HepG2 (cell line): ENCODE data around the gene GAS6. TPM values are rescaled to one million over a fixed set of nuclear protein-coding genes. Genes with fewer than 3 reads are reported as not detected.

ENCODE experiments used
- ATAC-seq: fragments of 200-7000 bp; cut with Tn5 transposase; 3 replicates; pipeline ENCODE4 v1.9.1; 2020; ENCODE audit warnings: mild to moderate bottlenecking, moderate library complexity
- BruUV-seq: library from RNA; stranded (reverse); fragments of 400-500 nt; replicated peaks from 2 replicates; lab custom pipeline; 2021; lab: Mats Ljungman, UMichigan
- CTCF ChIA-PET: fragments of 300-600 bp; formaldehyde crosslinking; extraction: SDS; loops from one replicate; lab custom pipeline; 2021; ENCODE audit warnings: low total read pairs, inconsistent platforms, low intra/inter-chr PET ratio; lab: Yijun Ruan, JAX
- POLR2A ChIA-PET: fragments of 350-600 bp; sonication (Branson Sonifier 250); formaldehyde crosslinking; loops from one replicate; lab custom pipeline; 2020; ENCODE audit warnings: antibody characterized with exemption, inconsistent platforms; lab: Yijun Ruan, JAX
- DNase-seq: peaks from one replicate; pipeline ENCODE4 v3.0.0-alpha.2; 2015; ENCODE audit warnings: low spot score
- FAIRE-seq: peaks from 3 replicates; lab custom pipeline; 2011; peaks lifted over from hg19 to GRCh38; lab: Jason Lieb, UNC
- H2AFZ ChIP-seq: one replicate; pipeline ENCODE4 v1.6.1; 2011; ENCODE audit warnings: low read length, inconsistent platforms
- H3K27ac ChIP-seq: fragments of 300-600 bp; 3 replicates; pipeline ENCODE4 v1.8.0; 2011; ENCODE audit warnings: mixed run types, mild to moderate bottlenecking, mixed read lengths, low read length, inconsistent platforms; ENCODE audit not compliant: insufficient read depth; ENCODE audit errors: extremely low read length
- H3K27me3 ChIP-seq, 2 experiments: fragments of 200-600 bp in 1 of 2; 2 replicates in 1 of 2; 3 replicates in 1 of 2; pipeline versions ENCODE4 v1.6.0 to v1.8.0; 2011; ENCODE audit warnings: low read length in 2 of 2, mild to moderate bottlenecking in 2 of 2, moderate library complexity in 2 of 2, inconsistent platforms in 1 of 2; ENCODE audit not compliant: insufficient read depth in 2 of 2, control insufficient read depth in 1 of 2
- H3K36me3 ChIP-seq, 2 experiments: fragments of 200-600 bp in 1 of 2; replicated peaks in 1 of 2; 2 replicates in 1 of 2; 3 replicates in 1 of 2; pipeline versions ENCODE4 v1.5.1 to v1.8.0; 2011; ENCODE audit warnings: low read length in 2 of 2, inconsistent platforms in 1 of 2; ENCODE audit not compliant: insufficient read depth in 2 of 2, control insufficient read depth in 1 of 2
- H3K4me1 ChIP-seq: 2 replicates; pipeline ENCODE4 v1.5.1; 2012; ENCODE audit warnings: low read length, inconsistent platforms; ENCODE audit not compliant: insufficient read depth
- H3K4me2 ChIP-seq: 2 replicates; pipeline ENCODE4 v1.6.0; 2011; ENCODE audit warnings: low read depth, low read length, inconsistent platforms
- H3K4me3 ChIP-seq, 3 experiments: fragments of 200-600 bp in 1 of 3; sonication (generic), shearing (Covaris generic) in 1 of 3; replicated peaks in 1 of 3; 2 replicates each; pipeline ENCODE4 v1.5.1; 2011 to 2016; ENCODE audit warnings: low read length in 3 of 3, inconsistent platforms in 2 of 3, low read depth in 2 of 3, mild to moderate bottlenecking in 2 of 3, control low read depth in 1 of 3, mixed read lengths in 1 of 3; ENCODE audit not compliant: insufficient read depth in 1 of 3
- H3K79me2 ChIP-seq: one replicate; pipeline ENCODE4 v1.6.1; 2011; ENCODE audit warnings: low read length, inconsistent platforms; ENCODE audit not compliant: insufficient read depth
- H3K9ac ChIP-seq: 2 replicates; pipeline ENCODE4 v1.6.0; 2011; ENCODE audit warnings: mild to moderate bottlenecking, low read depth, low read length, inconsistent platforms; ENCODE audit not compliant: insufficient read depth
- H3K9me3 ChIP-seq: 2 replicates; pipeline ENCODE4 v1.5.1; 2012; ENCODE audit warnings: mild to moderate bottlenecking, low read length
- H4K20me1 ChIP-seq: 2 replicates; pipeline ENCODE4 v1.6.0; 2011; ENCODE audit warnings: inconsistent platforms, mild to moderate bottlenecking, low read length, moderate library complexity; ENCODE audit not compliant: insufficient read depth
- CENPT ChIP-seq: sonication (generic); formaldehyde crosslinking; IDR thresholded peaks from 2 replicates; pipeline ENCODE4 v1.8.0; 2022; ENCODE audit warnings: low read depth, mild to moderate bottlenecking, moderate library complexity, missing genetic modification reagents
- E2F1 ChIP-seq: sonication (generic); formaldehyde crosslinking; IDR thresholded peaks from 2 replicates; pipeline ENCODE4 v1.5.0; 2020; ENCODE audit warnings: missing genetic modification reagents
- HOXA5 ChIP-seq: sonication (generic); formaldehyde crosslinking; IDR thresholded peaks from 2 replicates; pipeline ENCODE4 v1.4.0; 2020; ENCODE audit warnings: missing genetic modification reagents
- SCMH1 ChIP-seq: sonication (generic); formaldehyde crosslinking; IDR thresholded peaks from 2 replicates; pipeline ENCODE4 v1.9.0; 2021; ENCODE audit warnings: missing genetic modification reagents, mild to moderate bottlenecking, borderline replicate concordance
- SNAPC2 ChIP-seq: sonication (generic); formaldehyde crosslinking; IDR thresholded peaks from 2 replicates; pipeline ENCODE4 v1.8.1; 2022; ENCODE audit warnings: mild to moderate bottlenecking, missing genetic modification reagents
- THAP8 ChIP-seq: sonication (generic); formaldehyde crosslinking; IDR thresholded peaks from 2 replicates; pipeline ENCODE4 v1.5.1; 2020; ENCODE audit warnings: missing genetic modification reagents, mild to moderate bottlenecking, borderline replicate concordance
- ZNF160 ChIP-seq: sonication (generic); formaldehyde crosslinking; IDR thresholded peaks from 2 replicates; pipeline ENCODE4 v1.8.0; 2022; ENCODE audit warnings: mild to moderate bottlenecking, inconsistent platforms, missing genetic modification reagents
- ZNF556 ChIP-seq: sonication (generic); formaldehyde crosslinking; IDR thresholded peaks from 2 replicates; pipeline ENCODE4 v1.4.0; 2020; ENCODE audit warnings: mild to moderate bottlenecking, missing genetic modification reagents, borderline replicate concordance
- ZNF563 ChIP-seq: sonication (generic); formaldehyde crosslinking; IDR thresholded peaks from 2 replicates; pipeline ENCODE4 v1.8.0; 2022; ENCODE audit warnings: mild to moderate bottlenecking, moderate library complexity, missing genetic modification reagents
- ZNF691 ChIP-seq: sonication (generic); formaldehyde crosslinking; IDR thresholded peaks from 2 replicates; pipeline ENCODE4 v1.4.0; 2020; ENCODE audit warnings: missing genetic modification reagents, low read depth, mild to moderate bottlenecking, borderline replicate concordance
- WGBS: methylation state at CpG from one replicate; pipeline ENCODE4 v1.1.6; 2017; ENCODE audit warnings: low lambda C conversion rate; 5-methylcytosine and 5-hydroxymethylcytosine counted together
- in situ Hi-C: cut with HindIII; loops from 2 replicates; pipeline ENCODE4 v1.10.0; 2017; ENCODE audit warnings: low pct_unique_long_range_greater_than_20kb; ENCODE audit not compliant: extremely low pct_ligation_motif_present
- intact Hi-C: fragments of 100-400 bp; cut with micrococcal nuclease; formaldehyde crosslinking; loops from one replicate; pipeline ENCODE4 v1.10.0; 2022; ENCODE audit not compliant: unreplicated experiment
- polyA plus RNA-seq, 8 experiments: library from polyadenylated mRNA; depleted of rRNA in 3 of 8; stranded (reverse) in 7 of 8; unstranded in 1 of 8; fragments of >200 nt; fragmentation: Illumina TruSeq in 4 of 8; extraction: Trizol in 4 of 8; gene quantifications; 2 replicates each; pipeline versions ENCODE4 v1.2.1 to v1.2.3, GENCODE V29; 2011 to 2016; ENCODE audit warnings: low read depth in 4 of 8, missing spikeins in 1 of 8, mixed read lengths in 1 of 8; ENCODE audit not compliant: insufficient read depth in 1 of 8
- total RNA-seq, 5 experiments: library from RNA; depleted of rRNA; stranded (reverse); fragments of >200 nt; fragmentation: Illumina TruSeq; extraction: Trizol; gene quantifications; 2 replicates each; pipeline ENCODE4 v1.2.3, GENCODE V29; 2016; ENCODE audit warnings: low read depth in 1 of 5
- TF ChIP-seq, protein P1 (sequence below): IDR thresholded peaks from 2 replicates; pipeline ENCODE4 v1.6.1; 2018; ENCODE audit warnings: missing genetic modification reagents, mild to moderate bottlenecking, missing compliant biosample characterization

Gene GAS6
- total and polyA plus RNA-seq, 2 of the 13 experiments (the other 11 are each of a cell fraction or from before 2014, with no cell fraction given) = 0.09 to 0.24 TPM

DNA sequence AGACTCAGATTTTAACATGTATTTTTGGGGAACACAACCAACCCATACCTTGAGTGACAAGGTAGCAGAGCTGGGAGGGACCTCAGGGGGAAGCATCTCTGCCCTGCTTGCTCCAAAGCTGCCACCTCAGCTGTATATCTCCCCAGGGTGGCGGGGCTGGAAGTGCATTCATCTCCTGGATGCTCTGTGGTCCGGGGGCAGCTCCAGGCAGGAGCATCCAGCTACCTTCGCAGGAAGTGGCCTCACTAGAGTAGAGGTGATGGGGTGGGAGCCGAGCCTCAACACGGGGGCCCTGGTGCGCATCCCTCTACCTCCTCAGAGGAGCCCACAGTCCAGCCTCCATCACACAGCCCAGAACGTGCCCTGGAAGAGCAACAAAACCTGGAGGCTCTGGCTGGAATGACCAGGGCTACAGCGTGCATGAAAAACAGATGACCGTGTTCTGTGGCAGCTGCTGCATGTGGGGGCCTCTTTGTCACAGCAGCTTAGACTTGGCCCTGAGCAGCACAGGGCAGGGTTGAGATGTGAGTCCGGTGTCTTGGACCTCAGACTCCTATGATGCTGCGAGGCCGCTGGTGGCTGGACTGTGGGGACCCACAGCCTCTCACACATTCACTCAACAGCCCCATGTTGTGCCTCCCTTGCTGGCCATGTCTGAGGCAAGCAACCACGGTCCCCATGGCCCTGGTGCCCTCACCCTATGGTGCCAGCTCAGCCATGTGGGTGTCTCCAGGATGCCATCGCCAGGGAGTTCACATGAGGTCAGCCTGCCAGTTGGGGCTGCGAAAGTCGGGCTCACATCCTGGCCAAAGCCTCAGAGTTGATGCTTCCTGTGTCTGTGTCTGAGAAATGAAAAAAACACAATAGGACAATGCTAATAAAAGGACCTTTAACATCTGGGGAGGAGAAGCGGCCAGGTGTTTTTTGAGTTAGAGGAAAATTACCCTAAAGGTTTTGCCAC lies 17.1 kb upstream of the GAS6 start:
- H3K79me2 ChIP-seq = no peaks in the 10 kb centered on the region
- intact Hi-C loops (no loop called here), in situ Hi-C loops (no loop called here)
- TF ChIP-seq ZNF563 = no peak
- 18% methylated on average over 5 of the region's 17 CpGs for WGBS
- FAIRE-seq = no peak
- no peaks in the 10 kb centered on the region for H4K20me1 ChIP-seq
- BruUV-seq = no TSS peak
- H3K27ac ChIP-seq = no peak overlapping the region
- no peak overlapping the region for H3K4me3 ChIP-seq
- H3K4me2 ChIP-seq = no peak overlapping the region
- no peaks in the 10 kb centered on the region for H3K9me3 ChIP-seq
- no peak overlapping the region for H2AFZ ChIP-seq
- H3K27me3 ChIP-seq = peaks cover 3 to 24% of the 10 kb centered on the region in 2 experiments; a peak in 3 of 5 replicates
- H3K36me3 ChIP-seq = no peaks in the 10 kb centered on the region
- H3K9ac ChIP-seq = no peak overlapping the region
- DNase-seq = no peak
- ChIA-PET CTCF (no interaction called here), POLR2A (no interaction called here)
- ATAC-seq = no peak
- H3K4me1 ChIP-seq = no peaks in the 10 kb centered on the region

DNA sequence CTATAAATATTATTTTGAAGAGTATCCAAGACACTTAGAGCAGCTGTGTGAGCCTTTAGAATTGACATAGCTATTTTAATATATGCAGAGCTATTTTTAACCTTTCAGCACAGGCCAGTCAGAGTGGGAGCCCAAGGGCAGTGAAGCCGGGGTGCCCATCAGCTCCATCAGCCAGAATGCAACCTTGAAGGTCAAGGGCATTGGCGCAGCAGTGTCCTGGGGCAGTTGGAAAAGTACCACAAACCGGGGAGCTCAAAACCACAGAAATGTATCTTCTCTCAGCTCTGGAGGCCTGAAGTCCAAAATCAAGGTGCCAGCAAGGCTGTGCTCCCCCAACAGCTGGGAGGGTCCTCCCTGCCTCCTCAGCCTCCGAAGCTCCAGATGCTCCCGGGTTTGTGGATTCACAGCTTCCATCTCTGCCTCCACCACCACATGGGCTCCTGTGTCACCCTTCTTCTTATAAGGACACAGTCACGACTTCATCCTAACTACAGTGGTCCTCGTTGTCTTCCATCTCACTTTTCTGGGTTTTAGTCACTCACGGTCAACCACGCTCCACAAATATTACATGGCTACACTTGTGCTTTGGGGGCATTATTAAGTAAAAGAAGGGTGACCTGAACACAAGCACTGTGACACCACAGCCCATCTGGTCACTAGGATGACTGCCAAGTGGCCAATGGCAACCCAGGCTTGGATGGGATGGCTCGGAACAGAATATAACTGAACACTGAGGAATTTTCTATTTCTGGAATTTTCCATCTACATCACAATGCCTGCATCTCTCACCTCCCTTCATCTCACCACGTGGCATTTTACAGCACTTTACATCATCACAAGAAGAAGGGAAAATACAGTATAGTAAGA lies 15.9 kb upstream of the GAS6 start:
- ATAC-seq = no peak
- no peaks in the 10 kb centered on the region for H4K20me1 ChIP-seq
- DNase-seq = no peak
- in situ Hi-C loops = no loop called here
- no peak overlapping the region for H2AFZ ChIP-seq
- H3K4me2 ChIP-seq = no peak overlapping the region
- 30% methylated on average over 8 of the region's 11 CpGs for WGBS
- ChIA-PET POLR2A (no interaction called here), CTCF (no interaction called here)
- no peaks in the 10 kb centered on the region for H3K9me3 ChIP-seq
- BruUV-seq = no TSS peak
- H3K27me3 ChIP-seq = peaks cover 3 to 26% of the 10 kb centered on the region in 2 experiments; a peak in 3 of 5 replicates
- no peak overlapping the region for H3K27ac ChIP-seq
- no peak overlapping the region for H3K4me3 ChIP-seq
- H3K36me3 ChIP-seq = no peaks in the 10 kb centered on the region
- H3K4me1 ChIP-seq = no peaks in the 10 kb centered on the region
- intact Hi-C loops = no loop called here
- no peaks in the 10 kb centered on the region for H3K79me2 ChIP-seq
- no peak for FAIRE-seq
- H3K9ac ChIP-seq = no peak overlapping the region
- TF ChIP-seq CENPT (CRISPR knock-in tag) (no peak), THAP8 (no peak), HOXA5 (CRISPR knock-in tag) (no peak), E2F1 (CRISPR knock-in tag) (no peak), ZNF556 (no peak), ZNF691 (CRISPR knock-in tag) (no peak), SNAPC2 (CRISPR knock-in tag) (no peak), ZNF160 (CRISPR knock-in tag) (no peak), SCMH1 (no peak)
- TF ChIP-seq, protein P1, sequence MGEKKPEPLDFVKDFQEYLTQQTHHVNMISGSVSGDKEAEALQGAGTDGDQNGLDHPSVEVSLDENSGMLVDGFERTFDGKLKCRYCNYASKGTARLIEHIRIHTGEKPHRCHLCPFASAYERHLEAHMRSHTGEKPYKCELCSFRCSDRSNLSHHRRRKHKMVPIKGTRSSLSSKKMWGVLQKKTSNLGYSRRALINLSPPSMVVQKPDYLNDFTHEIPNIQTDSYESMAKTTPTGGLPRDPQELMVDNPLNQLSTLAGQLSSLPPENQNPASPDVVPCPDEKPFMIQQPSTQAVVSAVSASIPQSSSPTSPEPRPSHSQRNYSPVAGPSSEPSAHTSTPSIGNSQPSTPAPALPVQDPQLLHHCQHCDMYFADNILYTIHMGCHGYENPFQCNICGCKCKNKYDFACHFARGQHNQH (CRISPR knock-in tag) = no peak
